K562 (cell line): ENCODE results near the gene POGZ. TPM values are rescaled to one million over a fixed set of nuclear protein-coding genes. Genes with fewer than 3 reads are reported as not detected.

Experiments
- ATAC-seq: fragments of 200-7000 bp; cut with Tn5 transposase; 3 replicates; pipeline ENCODE4 v1.9.1; 2020; ENCODE audit warnings: moderate library complexity
- BruUV-seq: library from RNA; stranded (reverse); fragments of 400-500 nt; replicated peaks from 2 replicates; lab custom pipeline; 2021; lab: Mats Ljungman, UMichigan
- CTCF ChIA-PET: fragments of 300-600 bp; formaldehyde crosslinking; extraction: SDS; loops from one replicate; lab custom pipeline; 2021; ENCODE audit warnings: low intra/inter-chr PET ratio; lab: Yijun Ruan, JAX
- POLR2A ChIA-PET: fragments of 300-600, 350-650 bp; sonication (Branson Sonifier 250); formaldehyde crosslinking; extraction: SDS; loops from one replicate; lab custom pipeline; 2021; ENCODE audit warnings: antibody characterized with exemption, inconsistent platforms; lab: Yijun Ruan, JAX
- DNase-seq, 4 experiments: peaks; one replicate each; pipeline versions ENCODE4 v3.0.0 to v3.0.0-alpha.2; 2011 to 2018; ENCODE audit warnings: low spot score in 3 of 4, mixed read lengths in 3 of 4; ENCODE audit errors: extremely low read depth in 1 of 4
- FAIRE-seq: peaks from 2 replicates; lab custom pipeline; 2011; peaks lifted over from hg19 to GRCh38; lab: Jason Lieb, UNC
- H2AFZ ChIP-seq: 2 replicates; pipeline ENCODE4 v1.6.0; 2011; ENCODE audit warnings: low read depth, low read length, control low read depth, inconsistent platforms
- H3K27ac ChIP-seq: fragments of 200-600 bp; 3 replicates; pipeline ENCODE4 v1.8.0; 2011; ENCODE audit warnings: low read depth, mild to moderate bottlenecking, control low read depth, inconsistent platforms, low read length, moderate library complexity, mixed read lengths; ENCODE audit errors: extremely low read depth
- H3K27me3 ChIP-seq, 2 experiments: fragments of 300-600 bp in 1 of 2; 2 replicates in 1 of 2; 3 replicates in 1 of 2; pipeline versions ENCODE4 v1.6.0 to v1.8.0; 2011; ENCODE audit warnings: inconsistent platforms in 2 of 2, low read length in 2 of 2, mild to moderate bottlenecking in 1 of 2, mixed read lengths in 1 of 2, moderate library complexity in 1 of 2; ENCODE audit not compliant: control insufficient read depth in 2 of 2, insufficient read depth in 2 of 2
- H3K36me3 ChIP-seq: fragments of 300-600 bp; 3 replicates; pipeline ENCODE4 v1.8.0; 2011; ENCODE audit warnings: mild to moderate bottlenecking, low read length, inconsistent platforms; ENCODE audit not compliant: control insufficient read depth, insufficient read depth
- H3K4me1 ChIP-seq, 2 experiments: fragments of 200-600 bp in 1 of 2; replicated peaks in 1 of 2; 2 replicates in 1 of 2; 3 replicates in 1 of 2; pipeline versions ENCODE4 v1.5.1 to v1.8.0; 2011; ENCODE audit warnings: inconsistent platforms in 2 of 2, low read length in 2 of 2, mild to moderate bottlenecking in 1 of 2, mixed read lengths in 1 of 2, moderate library complexity in 1 of 2; ENCODE audit not compliant: control insufficient read depth in 2 of 2, insufficient read depth in 2 of 2
- H3K4me2 ChIP-seq: 2 replicates; pipeline ENCODE4 v1.6.1; 2011; ENCODE audit warnings: low read length, control low read depth, inconsistent platforms, mixed read lengths; ENCODE audit not compliant: insufficient read depth
- H3K4me3 ChIP-seq: fragments of 200-600 bp; sonication (generic), shearing (Covaris generic); 2 replicates; pipeline ENCODE4 v1.5.1; 2016; ENCODE audit warnings: control low read depth, inconsistent platforms
- H3K79me2 ChIP-seq: fragments of 200-600 bp; 3 replicates; pipeline ENCODE4 v1.8.0; 2011; ENCODE audit warnings: low read length, inconsistent platforms; ENCODE audit not compliant: control insufficient read depth, insufficient read depth
- H3K9ac ChIP-seq, 2 experiments: 2 replicates each; pipeline versions ENCODE4 v1.6.0 to v1.6.1; 2011; ENCODE audit warnings: low read depth in 2 of 2, low read length in 2 of 2, control low read depth in 1 of 2, inconsistent platforms in 1 of 2, mild to moderate bottlenecking in 1 of 2, mixed read lengths in 1 of 2; ENCODE audit not compliant: insufficient read depth in 1 of 2
- H3K9me1 ChIP-seq: one replicate; pipeline ENCODE4 v1.6.0; 2011; ENCODE audit warnings: inconsistent platforms, mild to moderate bottlenecking, low read length, moderate library complexity; ENCODE audit not compliant: control insufficient read depth, insufficient read depth
- H3K9me3 ChIP-seq: replicated peaks from 2 replicates; pipeline ENCODE4 v1.5.1; 2011; ENCODE audit warnings: low read depth, low read length, inconsistent platforms; ENCODE audit not compliant: control insufficient read depth, insufficient read depth
- H4K20me1 ChIP-seq: replicated peaks from 2 replicates; pipeline ENCODE4 v1.6.1; 2011; ENCODE audit warnings: low read length, inconsistent platforms, mixed read lengths; ENCODE audit not compliant: control insufficient read depth, insufficient read depth
- HDGF ChIP-seq: fragments of 450-650 bp; IDR thresholded peaks from 2 replicates; pipeline ENCODE4 v1.6.1; 2016
- NFE2L1 ChIP-seq: fragments of 450-650 bp; IDR thresholded peaks from 2 replicates; pipeline ENCODE4 v1.6.1; 2016; ENCODE audit warnings: missing genetic modification characterization, low read depth, mild to moderate bottlenecking, missing compliant biosample characterization, moderate library complexity, borderline replicate concordance
- POLR2AphosphoS5 ChIP-seq: IDR thresholded peaks from 2 replicates; pipeline ENCODE4 v1.6.1; 2011; ENCODE audit warnings: mild to moderate bottlenecking, low read depth, low read length, moderate library complexity; ENCODE audit not compliant: control insufficient read depth, insufficient read depth
- SMARCA5 ChIP-seq: fragments of 450-650 bp; IDR thresholded peaks from 2 replicates; pipeline ENCODE4 v1.6.1; 2016
- SMC3 ChIP-seq: conservative IDR thresholded peaks from 2 replicates; pipeline ENCODE4 v1.6.1; 2011; ENCODE audit warnings: low read depth, low read length, improper control_type of control experiment; ENCODE audit not compliant: insufficient read depth
- ZNF282 ChIP-seq: sonication (generic); formaldehyde crosslinking; IDR thresholded peaks from 2 replicates; pipeline ENCODE4 v1.8.1; 2023; ENCODE audit warnings: missing genetic modification reagents
- ZNF354B ChIP-seq: fragments of 250-450 bp; sonication (Bioruptor Pico); IDR thresholded peaks from 2 replicates; pipeline ENCODE4 v1.4.0; 2020
- WGBS: fragments of 100-300 bp; shearing (Covaris generic); methylation state at CpG from one replicate; pipeline ENCODE4 v1.1.6; 2016; ENCODE audit warnings: low coverage, mixed read lengths; ENCODE audit not compliant: insufficient coverage; ENCODE audit errors: missing lambda C conversion rate; 5-methylcytosine and 5-hydroxymethylcytosine counted together
- in situ Hi-C: fragments of 300-500 bp; cut with MboI; formaldehyde crosslinking; loops from 4 replicates; pipeline ENCODE4 v1.15.0; 2018; ENCODE audit warnings: inconsistent platforms, mixed read lengths
- intact Hi-C: fragments of 100-400 bp; cut with micrococcal nuclease; formaldehyde crosslinking; loops from 2 replicates; pipeline ENCODE4 v1.14.2; 2022
- polyA plus RNA-seq, 8 experiments: library from polyadenylated mRNA; depleted of rRNA in 4 of 8; stranded (reverse) in 5 of 8; unstranded in 3 of 8; fragments of >200 nt; fragmentation: Nextera tagmentation in 2 of 8; fragmentation: Illumina TruSeq in 1 of 8; extraction: Ambion mirVana in 2 of 8; extraction: Trizol in 1 of 8; gene quantifications; 2 replicates each; pipeline versions ENCODE4 v1.2.1 to v1.2.3, GENCODE V29; 2011 to 2014; ENCODE audit warnings: inconsistent platforms in 1 of 8, missing spikeins in 1 of 8
- total RNA-seq, 7 experiments: library from RNA; depleted of rRNA in 6 of 7; stranded (reverse); fragments of >200 nt in 6 of 7; fragmentation: Illumina TruSeq in 2 of 7; extraction: Trizol in 2 of 7; gene quantifications; 2 replicates each; pipeline versions ENCODE4 v1.2.1 to v1.2.3, GENCODE V29; 2011 to 2021; ENCODE audit warnings: low replicate concordance in 1 of 7
- TF ChIP-seq, protein P1 (sequence below), 2 experiments: IDR thresholded peaks; 2 replicates each; pipeline ENCODE4 v1.6.1; 2012; ENCODE audit warnings: improper control_type of control experiment in 2 of 2, low read depth in 2 of 2, low read length in 2 of 2, borderline replicate concordance in 1 of 2
- TF ChIP-seq, protein P2 (sequence below): IDR thresholded peaks from 2 replicates; pipeline ENCODE4 v1.6.1; 2014; ENCODE audit warnings: antibody characterized with exemption

The POGZ gene
- total and polyA plus RNA-seq, 9 of the 15 experiments (the other 6 are each of a cell fraction or from before 2014, with no cell fraction given) = 9.4 to 40.6 (median 21.6) TPM

DNA sequence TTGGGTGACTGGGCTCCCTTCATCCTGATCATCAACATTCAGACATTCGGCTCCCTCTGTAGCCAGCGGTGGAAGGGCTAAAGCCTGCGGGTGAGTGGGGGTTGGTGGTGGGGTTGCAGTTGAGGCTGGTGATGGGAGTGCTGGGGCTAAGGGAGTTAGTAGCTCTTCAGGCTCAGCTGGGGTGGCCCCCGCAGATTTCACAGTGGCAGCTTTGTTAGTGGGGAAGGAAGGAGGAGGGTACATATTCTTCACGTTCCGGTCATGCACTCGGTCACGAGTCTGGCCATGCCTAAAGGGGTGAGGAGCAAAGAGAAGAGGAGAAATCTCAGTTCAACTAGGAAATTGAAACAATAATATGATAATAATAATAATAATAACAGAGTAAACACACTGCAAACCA lies 53.1 kb downstream of the POGZ start (continued):
- TF ChIP-seq, protein P1, sequence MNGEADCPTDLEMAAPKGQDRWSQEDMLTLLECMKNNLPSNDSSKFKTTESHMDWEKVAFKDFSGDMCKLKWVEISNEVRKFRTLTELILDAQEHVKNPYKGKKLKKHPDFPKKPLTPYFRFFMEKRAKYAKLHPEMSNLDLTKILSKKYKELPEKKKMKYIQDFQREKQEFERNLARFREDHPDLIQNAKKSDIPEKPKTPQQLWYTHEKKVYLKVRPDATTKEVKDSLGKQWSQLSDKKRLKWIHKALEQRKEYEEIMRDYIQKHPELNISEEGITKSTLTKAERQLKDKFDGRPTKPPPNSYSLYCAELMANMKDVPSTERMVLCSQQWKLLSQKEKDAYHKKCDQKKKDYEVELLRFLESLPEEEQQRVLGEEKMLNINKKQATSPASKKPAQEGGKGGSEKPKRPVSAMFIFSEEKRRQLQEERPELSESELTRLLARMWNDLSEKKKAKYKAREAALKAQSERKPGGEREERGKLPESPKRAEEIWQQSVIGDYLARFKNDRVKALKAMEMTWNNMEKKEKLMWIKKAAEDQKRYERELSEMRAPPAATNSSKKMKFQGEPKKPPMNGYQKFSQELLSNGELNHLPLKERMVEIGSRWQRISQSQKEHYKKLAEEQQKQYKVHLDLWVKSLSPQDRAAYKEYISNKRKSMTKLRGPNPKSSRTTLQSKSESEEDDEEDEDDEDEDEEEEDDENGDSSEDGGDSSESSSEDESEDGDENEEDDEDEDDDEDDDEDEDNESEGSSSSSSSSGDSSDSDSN (IDR thresholded peaks at IDR 0.05; ENCODE audit: borderline replicate concordance in 1 of 2, low read depth in 2 of 2, low read length in 2 of 2) = no peak
- TF ChIP-seq ZNF354B (CRISPR knock-in tag) (no peak), NFE2L1 (tag) (no peak)

DNA sequence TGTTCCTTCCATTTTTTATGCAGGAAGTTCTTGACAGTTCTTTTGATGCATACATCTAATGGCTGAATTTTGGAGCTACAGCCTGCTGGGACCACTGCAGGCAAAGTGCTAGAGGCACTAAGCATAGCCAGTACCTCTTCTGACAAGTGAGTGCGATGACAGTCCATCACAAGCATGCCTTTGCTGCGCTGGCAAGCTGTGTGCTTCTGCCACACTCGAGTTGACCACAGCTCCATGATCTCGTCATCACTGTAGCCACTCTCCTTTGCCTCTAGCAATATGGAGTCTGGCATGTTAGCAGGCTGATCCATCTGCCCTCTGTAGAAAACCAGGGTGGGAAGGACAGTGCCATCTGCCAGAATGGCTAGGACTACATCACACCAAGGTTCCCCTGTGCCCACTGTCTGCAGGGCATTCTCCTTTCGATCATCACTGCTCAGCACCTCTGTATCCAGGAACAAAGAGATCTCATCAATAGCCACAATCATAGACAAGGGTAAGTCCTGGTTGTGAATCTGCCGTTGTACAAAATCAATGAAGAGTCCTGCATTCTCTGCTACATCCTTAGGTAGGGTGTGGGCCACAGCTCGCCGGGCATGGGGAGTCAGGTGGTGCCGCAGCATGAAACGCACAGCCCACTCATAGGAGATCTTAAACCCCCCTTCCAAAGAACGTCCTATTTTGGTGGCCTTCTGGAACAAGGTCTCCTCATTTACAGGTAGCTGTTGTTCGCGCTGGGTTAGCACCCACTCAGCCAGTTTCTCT lies 53.9 kb downstream of the POGZ start:
- Histone ChIP-seq H3K4me2 (no peak overlapping the region), H3K9me3 (no peaks in the 10 kb centered on the region), H3K79me2 (peaks cover 11% of the 10 kb centered on the region), H3K9ac (no peak overlapping the region), H3K36me3 (peaks cover 90% of the 10 kb centered on the region), H2AFZ (no peak overlapping the region), H3K4me3 (no peak overlapping the region), H3K27me3 (no peaks in the 10 kb centered on the region), H3K4me1 (peaks cover 0 to 1% of the 10 kb centered on the region in 2 experiments; a peak in 3 of 5 replicates), H4K20me1 (no peaks in the 10 kb centered on the region), H3K9me1 (no peaks in the 10 kb centered on the region), H3K27ac (no peak overlapping the region)
- intact Hi-C loops = no loop called here
- ATAC-seq = no peak
- POLR2A ChIA-PET = interaction anchor here (0.7 to 1.7 kb wide), 6 partner anchors 8 to 175 kb away, joined by 3 to 10 read pairs (median 4); no protein-coding TSS in a partner anchor
- CTCF ChIA-PET = no interaction called here
- 90% methylated on average over 13 of the region's 13 CpGs for whole genome bisulfite sequencing
- in situ Hi-C loops = loop anchor here (5.0 kb wide), 1 partner anchor 108 kb away; no protein-coding TSS in a partner anchor
- no peak for DNase-seq
- no TSS peak for BruUV-seq
- TF ChIP-seq ZNF282 (CRISPR knock-in tag) = no peak
- no peak for TF ChIP-seq POLR2AphosphoS5
- no peak for TF ChIP-seq HDGF
- no peak for TF ChIP-seq SMARCA5
- TF ChIP-seq, protein P2, sequence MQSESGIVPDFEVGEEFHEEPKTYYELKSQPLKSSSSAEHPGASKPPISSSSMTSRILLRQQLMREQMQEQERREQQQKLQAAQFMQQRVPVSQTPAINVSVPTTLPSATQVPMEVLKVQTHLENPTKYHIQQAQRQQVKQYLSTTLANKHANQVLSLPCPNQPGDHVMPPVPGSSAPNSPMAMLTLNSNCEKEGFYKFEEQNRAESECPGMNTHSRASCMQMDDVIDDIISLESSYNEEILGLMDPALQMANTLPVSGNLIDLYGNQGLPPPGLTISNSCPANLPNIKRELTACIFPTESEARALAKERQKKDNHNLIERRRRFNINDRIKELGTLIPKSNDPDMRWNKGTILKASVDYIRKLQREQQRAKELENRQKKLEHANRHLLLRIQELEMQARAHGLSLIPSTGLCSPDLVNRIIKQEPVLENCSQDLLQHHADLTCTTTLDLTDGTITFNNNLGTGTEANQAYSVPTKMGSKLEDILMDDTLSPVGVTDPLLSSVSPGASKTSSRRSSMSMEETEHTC = no peak
- no peak for TF ChIP-seq SMC3
- no peak for FAIRE-seq
